HG03108 (cell line): ENCODE data around the gene IKZF1.
A peak's percentile ranks its signal among the peaks of the same experiment; 100 is the strongest.

Experiments
- ATAC-seq: cut with Tn5 transposase; IDR thresholded peaks from one replicate; pipeline ENCODE4 v1.9.1; 2021; ENCODE audit warnings: moderate library complexity; ENCODE audit not compliant: unreplicated experiment

The IKZF1 gene

DNA sequence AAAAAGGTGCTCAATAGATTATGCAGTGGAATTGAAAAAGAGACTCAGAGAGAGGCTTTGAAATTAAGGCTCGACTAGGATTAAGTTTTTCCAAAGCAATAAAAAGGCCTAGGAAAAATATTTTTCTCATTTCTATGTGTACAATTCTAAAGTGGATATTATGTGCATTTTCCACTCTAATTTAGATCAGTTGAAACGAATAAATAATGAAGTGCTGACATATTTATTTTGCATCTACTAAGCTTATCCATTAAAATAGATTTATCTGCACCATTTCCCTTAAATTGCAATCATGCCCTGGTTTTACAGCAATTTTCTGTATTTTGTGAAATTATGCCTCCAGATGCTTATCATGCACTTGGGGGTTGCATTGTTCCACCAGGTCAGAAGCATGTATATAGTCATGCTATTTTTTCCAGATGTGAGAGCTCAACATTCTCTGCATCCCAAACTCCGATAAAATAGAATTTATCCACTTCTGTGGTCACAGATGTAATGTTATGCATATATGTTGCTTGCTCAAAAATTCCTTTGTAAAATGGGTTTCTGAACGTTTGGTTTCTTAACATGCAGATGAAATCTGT, 127.3 kb downstream of the IKZF1 start:
- ATAC-seq, result no peak

DNA sequence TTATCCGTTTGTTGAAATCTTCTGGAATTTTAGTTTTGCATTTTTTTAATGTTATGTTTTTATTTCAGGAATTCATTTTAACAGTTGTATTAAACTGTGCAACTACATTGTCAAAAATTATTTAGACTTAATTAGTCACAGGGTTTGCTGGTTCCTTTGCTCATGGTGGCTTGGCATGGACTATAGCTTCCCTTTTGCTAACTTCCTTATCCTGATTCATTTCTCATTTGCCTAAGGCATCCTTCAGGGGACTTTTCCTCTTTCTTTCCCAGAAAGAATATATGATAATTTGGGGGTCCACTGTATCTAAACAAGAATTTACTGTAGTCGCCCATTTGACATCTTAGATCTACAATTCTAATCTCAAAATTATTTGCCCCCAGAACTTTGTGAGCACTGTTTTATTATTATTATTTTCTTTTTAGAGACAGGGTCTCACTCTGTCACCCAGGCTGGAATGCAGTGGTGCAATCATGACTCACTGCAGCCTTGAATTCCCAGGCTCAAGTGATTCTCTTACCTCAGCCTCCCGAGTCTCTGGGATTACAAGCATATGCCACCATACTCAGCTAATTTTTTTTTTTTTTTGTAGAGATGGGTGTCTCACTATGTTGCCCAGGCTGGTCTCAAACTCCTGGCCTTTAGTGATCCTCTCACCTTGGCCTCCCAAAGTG, 131.8 kb downstream of the IKZF1 start:
- no peak for ATAC-seq

- ATAC-seq, result peak; percentile 36
Observed at GRCh38 chr7:50446542-50446960, 142.0 kb downstream of the IKZF1 start.

DNA sequence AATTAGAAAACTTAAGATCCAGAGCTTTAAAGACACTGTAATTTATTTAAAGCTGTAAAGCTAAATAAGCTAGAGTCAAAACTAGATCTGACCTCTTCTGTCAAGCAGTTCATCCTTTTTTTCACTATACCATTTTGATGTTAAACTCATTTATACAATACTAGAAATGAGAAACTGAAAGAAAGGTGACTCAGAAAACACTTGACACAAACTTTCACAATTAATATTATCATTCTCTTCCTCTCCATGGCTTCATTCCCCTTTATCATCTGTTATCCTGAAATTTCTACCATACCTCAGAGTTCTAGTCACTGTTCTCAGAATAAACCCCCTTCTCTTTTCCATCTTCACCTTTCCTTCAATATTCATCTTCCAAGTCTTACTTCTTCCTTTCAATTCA, 144.3 kb downstream of the IKZF1 start:
- peak; percentile 34 for ATAC-seq

DNA sequence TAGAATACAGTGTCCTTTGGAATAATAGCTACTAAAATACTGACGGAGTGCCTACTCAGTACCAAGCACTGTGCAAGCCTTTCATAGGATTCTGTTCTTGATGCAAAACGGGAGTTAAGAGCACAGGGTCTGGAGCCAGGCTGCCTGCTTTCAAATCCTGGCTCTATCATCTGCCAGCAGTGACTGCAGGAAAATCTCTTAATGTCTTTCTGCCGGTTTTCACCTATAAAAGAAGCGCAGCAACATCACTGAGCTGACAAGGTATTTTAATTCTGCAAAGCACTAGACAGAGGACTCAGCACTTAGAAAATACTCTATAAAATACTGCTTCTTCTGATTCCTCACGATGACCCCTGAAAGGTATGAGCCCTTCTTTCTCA, 145.0 kb downstream of the IKZF1 start:
- no peak for ATAC-seq

DNA sequence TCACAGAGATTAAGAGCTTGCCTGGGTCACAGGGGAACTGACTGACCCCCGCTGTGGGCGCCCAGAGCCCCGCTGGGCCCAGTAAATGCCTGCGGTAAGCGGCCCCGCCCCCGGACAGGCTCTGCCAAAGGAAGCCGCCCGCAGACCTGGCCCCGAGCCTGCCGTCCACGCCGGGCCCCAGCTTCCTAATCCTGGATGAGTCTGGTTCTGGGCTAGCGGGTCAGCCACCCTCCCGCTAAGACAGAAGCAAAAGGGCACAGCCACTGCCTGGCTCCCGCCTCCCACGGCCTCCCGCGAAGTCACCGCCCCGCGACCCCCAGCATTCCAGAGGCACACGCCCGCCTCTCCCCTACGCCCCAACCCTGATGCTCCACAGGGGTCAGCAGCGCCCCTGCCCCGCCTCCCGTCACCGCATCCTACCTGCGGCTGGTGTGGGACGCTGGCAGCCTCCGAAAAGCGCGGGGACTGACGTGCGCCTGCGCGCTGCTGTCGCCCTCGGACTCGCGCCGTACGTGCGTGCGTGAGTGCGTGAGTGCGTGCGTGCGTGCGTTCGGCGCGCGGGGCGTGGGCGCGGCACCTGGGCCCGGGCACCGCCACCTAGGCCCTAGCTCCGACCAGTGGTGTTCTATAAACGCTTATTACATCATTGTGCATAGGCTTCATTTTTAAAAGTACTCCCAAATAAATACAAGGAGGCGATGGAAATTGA, 145.5 kb downstream of the IKZF1 start, which contains the start of gene FIGNL1:
Gene FIGNL1 (minus strand): TSS at position 470 of the 709 bp plus-strand sequence. CDS start 3,063 bp downstream, outside the sequence.
- ATAC-seq, result peak; percentile 76

DNA sequence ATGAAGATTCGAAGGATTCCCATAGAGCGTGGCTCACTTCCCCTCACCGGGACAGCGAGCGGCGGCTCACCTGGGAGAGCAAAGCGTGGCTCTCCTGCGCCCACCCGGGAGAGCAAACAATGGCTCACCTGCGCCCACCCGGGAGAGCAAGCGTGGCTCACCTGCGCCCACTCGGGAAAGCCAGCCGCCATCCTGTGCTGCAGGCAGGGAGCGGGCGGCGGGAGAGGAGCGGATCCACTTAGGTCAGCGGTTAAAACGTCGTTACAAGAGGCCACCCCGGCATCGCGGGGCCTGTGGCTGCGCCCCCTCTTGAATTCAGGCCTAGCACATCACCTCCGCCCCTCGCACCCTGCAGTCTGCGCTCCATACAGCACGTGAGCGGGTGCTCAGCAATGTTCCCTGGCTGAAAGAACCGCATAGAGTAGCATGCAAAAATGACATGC, 146.1 kb downstream of the IKZF1 start:
- ATAC-seq, result no peak
